GM19238 (cell line): Measurements from ENCODE around the gene ALPL.

ENCODE experiments used
- DNase-seq: peaks from one replicate; pipeline ENCODE4 v3.0.0; 2011; ENCODE audit warnings: low spot score; ENCODE audit not compliant: insufficient read length

ALPL gene

GRCh38 chr1:21576031-21576797 lies 67.0 kb downstream of the ALPL start:
- DNase-seq = no peak

- no peak for DNase-seq
These were observed 67.6 kb downstream of the ALPL start for GRCh38 chr1:21576798-21577187.

GRCh38 chr1:21577324-21577723 lies 68.1 kb downstream of the ALPL start:
- no peak for DNase-seq

GRCh38 chr1:21577933-21578332 lies 68.7 kb downstream of the ALPL start:
- DNase-seq = no peak

GRCh38 chr1:21579791-21580190 lies 70.6 kb downstream of the ALPL start:
- no peak for DNase-seq

GRCh38 chr1:21584096-21584495 lies 74.9 kb downstream of the ALPL start:
- DNase-seq = no peak

- DNase-seq = no peak
These were observed 75.8 kb downstream of the ALPL start for GRCh38 chr1:21585037-21585436.

- DNase-seq = no peak
These were observed 77.0 kb downstream of the ALPL start for GRCh38 chr1:21586222-21586621.

- no peak for DNase-seq
These were observed 77.8 kb downstream of the ALPL start for GRCh38 chr1:21586846-21587601.

- DNase-seq = no peak
These were observed 78.4 kb downstream of the ALPL start for GRCh38 chr1:21587602-21587953.

GRCh38 chr1:21589618-21590017 lies 80.4 kb downstream of the ALPL start:
- DNase-seq = no peak

- no peak for DNase-seq
These were observed 81.1 kb downstream of the ALPL start for GRCh38 chr1:21590126-21590880.

GRCh38 chr1:21590934-21591333 lies 81.7 kb downstream of the ALPL start:
- DNase-seq = no peak

- DNase-seq = no peak
These were observed 83.1 kb downstream of the ALPL start for GRCh38 chr1:21592086-21592865.

GRCh38 chr1:21593231-21593630 lies 84.0 kb downstream of the ALPL start:
- DNase-seq = no peak

GRCh38 chr1:21594501-21594900 lies 85.3 kb downstream of the ALPL start:
- no peak for DNase-seq

GRCh38 chr1:21594935-21595897 lies 86.0 kb downstream of the ALPL start:
- DNase-seq = peak; percentile 51

GRCh38 chr1:21596174-21596573 lies 87.0 kb downstream of the ALPL start:
- DNase-seq = no peak

- no peak for DNase-seq
These were observed 87.4 kb downstream of the ALPL start for GRCh38 chr1:21596628-21597027.

GRCh38 chr1:21597753-21598152 lies 88.5 kb downstream of the ALPL start:
- no peak for DNase-seq
